GM12878 (cell line): ENCODE measurements around the gene CCBE1.

Experiments used
- ATF3 ChIP-seq: IDR thresholded peaks from 2 replicates; pipeline ENCODE4 v1.6.1; 2011; ENCODE audit warnings: low read depth, mild to moderate bottlenecking, low read length, moderate library complexity, borderline replicate concordance; ENCODE audit errors: extremely low read depth
- BHLHE40 ChIP-seq, 2 experiments: fragments of 450-650 bp in 1 of 2; IDR thresholded peaks; 2 replicates each; pipeline ENCODE4 v1.6.1; 2011 to 2017; ENCODE audit warnings: low read depth in 2 of 2, borderline replicate concordance in 1 of 2, improper control_type of control experiment in 1 of 2, low read length in 1 of 2, mild to moderate bottlenecking in 1 of 2
- CTCF ChIP-seq, 3 experiments: IDR thresholded peaks in 2 of 3; conservative IDR thresholded peaks in 1 of 3; 2 replicates each; pipeline ENCODE4 v1.5.1; 2011; ENCODE audit warnings: low read depth in 3 of 3, low read length in 3 of 3, mild to moderate bottlenecking in 3 of 3, control low read depth in 2 of 3, moderate library complexity in 2 of 3, inconsistent platforms in 1 of 3, mixed read lengths in 1 of 3; ENCODE audit not compliant: control insufficient read depth in 2 of 3, insufficient read depth in 1 of 3; ENCODE audit errors: extremely low read depth in 1 of 3
- EGR1 ChIP-seq, 2 experiments: IDR thresholded peaks; 1 replicate in 1 of 2; 2 replicates in 1 of 2; pipeline ENCODE4 v1.6.1; 2011 to 2012; ENCODE audit warnings: low read depth in 2 of 2, low read length in 2 of 2, borderline replicate concordance in 1 of 2, mild to moderate bottlenecking in 1 of 2, moderate library complexity in 1 of 2
- IRF3 ChIP-seq: fragments of 450-650 bp; IDR thresholded peaks from 2 replicates; pipeline ENCODE4 v1.6.1; 2014; ENCODE audit warnings: mild to moderate bottlenecking
- MXI1 ChIP-seq: fragments of 150-350 bp; IDR thresholded peaks from 2 replicates; pipeline ENCODE4 v1.6.1; 2011; ENCODE audit warnings: low read depth, mild to moderate bottlenecking, inconsistent platforms, low read length, improper control_type of control experiment
- POLR2A ChIP-seq: IDR thresholded peaks from 2 replicates; pipeline ENCODE4 v1.6.1; 2011; ENCODE audit warnings: low read depth, mild to moderate bottlenecking, low read length
- POLR2AphosphoS2 ChIP-seq: IDR thresholded peaks from 2 replicates; pipeline ENCODE4 v1.6.1; 2011; ENCODE audit warnings: low read depth, mild to moderate bottlenecking, low read length, improper control_type of control experiment, moderate library complexity
- RFX5 ChIP-seq: IDR thresholded peaks from 2 replicates; pipeline ENCODE4 v1.6.1; 2011; ENCODE audit warnings: low read depth, low read length, improper control_type of control experiment
- TCF7 ChIP-seq: IDR thresholded peaks from 2 replicates; pipeline ENCODE4 v1.6.1; 2014; ENCODE audit warnings: antibody characterized with exemption, borderline replicate concordance
- ZBTB4 ChIP-seq: fragments of 450-650 bp; formaldehyde crosslinking; IDR thresholded peaks from 2 replicates; pipeline ENCODE4 v1.4.0; 2022; ENCODE audit warnings: mild to moderate bottlenecking, moderate library complexity

- TF ChIP-seq MXI1 (no peak), EGR1 (IDR thresholded peaks at IDR 0.05; ENCODE audit: borderline replicate concordance in 1 of 2, low read depth in 2 of 2, low read length in 2 of 2) (no peak), RFX5 (no peak), TCF7 (no peak), CTCF (IDR thresholded peaks at IDR 0.05 in 2 of 3, conservative IDR thresholded peaks at IDR 0.05 in 1 of 3; ENCODE audit: control insufficient read depth in 2 of 3, extremely low read depth in 1 of 3, insufficient read depth in 1 of 3, low read depth in 3 of 3, low read length in 3 of 3) (no peak), ZBTB4 (no peak), POLR2AphosphoS2 (no peak), POLR2A (no peak), IRF3 (no peak), BHLHE40 (IDR thresholded peaks at IDR 0.05; ENCODE audit: borderline replicate concordance in 1 of 2, low read depth in 2 of 2, low read length in 1 of 2) (no peak), ATF3 (no peak)
Observed at GRCh38 chr18:59724103-59724502, 26.9 kb upstream of the CCBE1 start.
